HG03442 (cell line): ENCODE data around the gene SPCS1.
"Not testable (repeated sequence)": the region's sequence is repeated elsewhere in the genome, so short reads cannot be mapped to it uniquely, and the experiment has no call there.

ENCODE experiments used
- ATAC-seq: cut with Tn5 transposase; IDR thresholded peaks from one replicate; pipeline ENCODE4 v1.9.1; 2021; ENCODE audit warnings: mild to moderate bottlenecking, moderate library complexity; ENCODE audit not compliant: unreplicated experiment

Gene SPCS1

DNA sequence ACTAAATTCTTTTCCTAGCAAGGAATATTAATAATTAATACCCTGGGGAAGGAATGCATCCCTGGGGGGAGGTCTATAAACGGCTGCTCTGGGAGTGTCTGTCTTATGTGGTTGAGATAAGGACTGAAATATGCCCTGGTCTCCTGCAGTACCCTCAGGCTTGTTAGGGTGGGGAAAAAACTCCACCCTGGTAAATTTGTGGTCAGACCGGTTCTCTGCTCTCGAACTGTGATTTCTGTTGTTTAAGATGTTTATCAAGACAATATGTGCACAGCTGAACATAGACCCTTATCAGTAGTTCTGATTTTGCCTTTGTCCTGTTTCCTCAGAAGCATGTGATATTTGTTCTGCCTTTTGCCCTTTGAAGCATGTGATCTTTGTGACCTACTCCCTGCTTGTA is 22.8 kb downstream of the SPCS1 start:
- ATAC-seq, result not testable (repeated sequence)

DNA sequence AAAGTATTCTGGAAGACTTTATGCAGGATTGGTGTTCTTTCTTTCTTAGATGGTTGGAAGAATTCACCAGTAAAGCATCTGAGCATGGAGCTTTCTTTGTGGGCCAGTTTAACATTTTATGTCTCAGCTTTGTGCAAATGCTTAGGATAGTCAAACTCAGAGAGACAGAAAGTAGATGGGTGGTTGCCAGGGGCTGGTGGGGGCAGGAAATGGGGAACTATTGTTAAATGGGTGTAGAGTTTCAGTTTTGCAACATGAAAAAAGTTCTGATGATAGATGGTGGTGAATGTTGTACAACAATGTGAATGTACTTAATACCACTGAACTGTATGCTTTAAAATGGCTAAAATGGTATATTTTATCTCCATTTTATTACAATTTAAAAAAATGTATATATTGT is 24.8 kb downstream of the SPCS1 start:
- no peak for ATAC-seq

DNA sequence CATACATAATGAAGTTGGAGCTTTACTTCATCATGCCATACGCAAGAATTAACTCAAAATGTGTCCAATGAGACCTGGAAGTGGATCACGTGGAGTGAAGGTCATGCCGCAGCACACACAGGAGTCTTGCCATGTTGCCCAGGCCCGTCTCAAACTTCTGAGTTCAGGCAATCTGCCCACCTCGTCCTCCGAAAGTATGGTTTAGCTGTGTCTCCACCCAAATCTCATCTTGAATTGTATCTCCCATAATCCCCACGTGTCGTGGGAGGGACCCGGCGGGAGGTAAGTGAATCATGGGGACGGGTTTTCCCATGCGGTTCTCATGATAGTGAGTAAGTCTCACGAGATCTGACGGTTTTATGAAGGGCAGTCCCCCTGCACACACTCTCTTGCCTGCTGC is 25.7 kb downstream of the SPCS1 start:
- ATAC-seq, result no peak

DNA sequence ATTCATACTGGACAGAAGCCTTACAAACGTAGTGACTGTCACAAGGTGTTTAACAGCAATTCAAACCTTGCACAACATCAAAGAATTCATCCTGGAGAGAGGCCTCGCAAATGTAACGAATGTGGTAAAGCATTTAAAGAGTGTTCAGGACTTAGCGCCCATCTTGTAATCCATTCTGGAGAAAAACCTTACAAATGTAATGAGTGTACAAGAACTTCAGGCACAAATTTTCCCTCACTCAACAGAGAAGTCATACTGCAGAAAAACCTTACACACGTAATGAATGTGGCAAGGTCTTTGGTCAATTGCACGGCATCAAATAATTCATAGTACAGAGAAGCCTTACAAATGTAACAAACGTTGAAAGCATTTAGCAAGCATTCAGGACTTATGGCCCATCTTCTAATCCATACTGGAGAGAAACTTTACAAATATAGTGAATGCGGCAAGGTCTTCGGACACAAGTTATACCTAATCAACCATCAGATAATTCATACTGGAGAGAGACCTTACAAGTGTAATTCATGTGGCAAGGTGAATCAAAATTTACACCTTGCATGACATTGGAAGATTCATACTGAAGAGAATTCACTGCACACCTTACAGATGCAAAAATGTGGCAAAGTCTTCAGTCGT is 27.5 kb downstream of the SPCS1 start:
- no peak for ATAC-seq

DNA sequence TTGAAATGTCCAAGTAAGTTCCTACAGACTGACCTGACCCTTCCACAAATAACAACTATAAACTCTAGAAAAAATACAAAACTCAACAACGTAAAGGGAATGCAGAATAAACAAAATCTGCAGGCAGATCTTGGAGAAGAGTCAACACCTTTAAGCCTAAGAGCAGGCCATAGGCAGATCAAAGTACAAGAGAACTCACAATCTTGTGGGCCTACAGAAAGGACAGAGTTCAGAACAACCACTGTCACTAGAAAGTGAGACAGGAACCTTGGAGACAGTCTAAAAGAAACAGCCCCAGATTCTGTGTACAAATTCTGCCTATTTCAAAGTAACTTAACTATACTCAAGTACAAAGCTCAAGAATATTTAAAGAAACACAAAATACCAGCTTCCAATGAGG is 33.8 kb downstream of the SPCS1 start:
- no peak for ATAC-seq

DNA sequence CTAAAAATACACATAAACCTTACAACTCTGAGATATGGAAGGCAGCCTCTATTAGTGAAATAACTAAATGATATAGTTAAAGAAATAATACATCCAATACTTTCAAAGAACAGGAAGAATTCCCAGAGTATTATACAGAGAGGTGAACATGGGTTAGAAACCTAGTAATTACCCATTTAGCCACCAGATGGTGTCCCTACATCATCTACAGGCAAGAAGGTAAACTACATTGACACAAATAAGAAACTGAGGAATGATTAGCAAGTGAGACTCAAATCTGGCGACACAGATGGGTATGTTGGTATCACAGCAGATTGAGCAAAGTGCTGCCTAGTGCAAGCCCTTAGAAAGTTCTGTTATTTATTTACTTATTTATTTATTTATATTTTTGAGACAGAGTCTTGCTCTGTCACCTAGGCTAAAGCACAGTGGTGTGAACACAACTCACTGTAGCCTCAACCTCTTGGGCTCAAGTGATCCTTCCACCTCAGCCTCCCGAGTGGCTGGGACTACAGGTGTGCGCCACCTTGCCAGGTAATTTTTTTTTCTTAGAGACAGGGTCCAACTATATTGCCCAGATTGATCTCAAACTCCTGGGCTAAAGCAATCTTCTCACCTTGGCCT is 36.6 kb downstream of the SPCS1 start:
- ATAC-seq, result no peak

DNA sequence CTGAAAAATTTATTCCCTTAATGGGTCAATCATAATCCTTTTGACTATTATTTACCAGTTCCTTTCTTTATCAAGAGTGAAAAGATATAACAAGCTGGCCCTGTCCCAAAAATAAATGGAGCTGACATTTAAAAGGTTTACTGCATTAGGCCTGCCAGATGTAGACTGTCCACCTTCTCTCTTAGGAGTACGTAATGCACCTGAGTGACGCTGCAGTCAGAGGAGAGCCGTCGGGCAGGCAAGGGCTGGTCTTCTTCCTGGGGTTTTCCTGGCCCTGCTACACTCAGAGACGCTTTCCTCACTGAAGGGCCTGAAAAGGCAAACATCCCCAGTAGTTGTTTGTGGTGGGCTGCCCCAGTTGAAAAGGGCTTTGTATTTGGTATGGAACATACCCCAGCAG is 37.2 kb downstream of the SPCS1 start:
- no peak for ATAC-seq

DNA sequence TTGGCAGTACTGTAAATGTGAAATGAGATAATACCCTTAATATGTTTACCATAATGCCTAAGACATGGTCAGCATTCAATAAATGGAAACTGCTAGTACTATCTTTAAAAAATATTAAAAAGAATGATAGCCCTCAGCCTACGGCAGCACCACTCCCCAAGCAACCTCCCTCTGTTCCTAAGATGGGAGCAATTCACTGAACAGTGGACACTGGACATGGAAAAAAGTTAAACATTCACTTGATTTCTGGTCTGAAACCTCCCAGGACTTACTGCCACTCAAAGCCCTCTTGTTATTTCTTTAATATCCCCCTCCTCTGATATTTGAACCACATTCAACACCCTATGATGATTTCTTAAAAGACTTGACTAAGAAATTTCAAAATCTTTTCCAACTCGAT is 37.8 kb downstream of the SPCS1 start:
- no peak for ATAC-seq

DNA sequence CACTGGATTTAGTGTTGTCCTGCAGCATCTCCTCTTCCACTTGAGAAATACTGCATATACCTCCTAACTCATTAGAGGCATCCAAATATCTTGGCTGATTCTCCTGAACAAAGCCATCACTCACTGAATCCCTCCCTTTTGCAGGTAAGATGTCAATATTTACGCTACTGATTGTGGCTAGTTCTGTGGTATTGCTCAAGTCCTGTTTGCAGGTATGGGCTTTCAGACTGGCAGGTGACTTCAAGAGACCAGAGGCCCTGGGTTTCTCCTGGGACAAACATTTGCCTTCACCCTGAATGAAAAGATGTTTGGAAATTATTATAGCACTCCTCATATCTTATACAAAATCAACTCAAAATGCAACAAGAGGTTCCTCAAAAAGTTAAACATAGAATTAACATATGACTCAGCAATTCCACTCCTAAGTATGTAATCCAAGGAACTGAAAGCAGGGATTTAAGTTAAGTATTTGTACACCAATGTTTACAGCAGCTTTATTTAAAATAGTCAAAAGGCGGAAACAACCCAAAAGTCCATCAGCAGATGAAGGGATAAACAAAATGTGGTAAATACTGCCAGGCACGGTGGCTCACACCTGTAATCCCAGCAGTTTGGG is 46.2 kb downstream of the SPCS1 start:
- ATAC-seq, result no peak

DNA sequence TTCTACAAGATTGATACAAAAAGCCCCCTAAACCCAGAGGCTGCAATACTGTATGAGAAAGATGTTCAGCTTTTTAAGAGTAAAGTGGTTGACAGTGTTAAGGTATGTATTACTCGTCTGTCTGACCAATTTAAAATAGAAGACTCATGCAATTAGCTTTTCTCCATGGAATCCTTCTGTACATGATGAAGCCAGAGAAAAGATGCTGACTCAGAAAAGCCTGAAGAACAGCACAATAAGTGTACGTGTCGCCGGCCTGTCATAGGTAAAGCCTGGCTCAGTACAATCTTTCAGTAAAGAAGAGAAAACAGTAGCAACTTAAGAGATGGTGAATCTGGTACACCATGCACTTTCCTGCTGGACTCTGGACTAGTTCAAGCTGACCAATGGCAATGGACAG is 48.5 kb downstream of the SPCS1 start:
- no peak for ATAC-seq

DNA sequence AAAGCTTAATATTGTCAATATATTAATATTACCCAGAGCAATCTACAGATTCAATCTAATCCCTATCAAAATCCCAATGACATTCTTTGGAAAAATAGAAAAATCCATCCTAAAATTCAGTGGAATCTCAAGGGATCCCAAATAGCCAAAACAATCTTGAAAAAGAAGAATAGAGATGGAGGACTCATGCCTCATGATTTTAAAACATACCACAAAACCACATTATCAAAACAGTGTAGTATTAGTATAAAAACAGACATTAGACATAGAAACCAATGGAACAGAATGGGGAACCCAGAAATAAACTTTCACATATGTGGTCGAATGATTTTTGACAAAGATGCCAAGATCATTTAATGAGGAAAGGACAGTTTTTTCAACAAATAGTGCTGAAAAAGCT is 50.2 kb downstream of the SPCS1 start:
- no peak for ATAC-seq
